Endothelial cell of umbilical vein (primary cell): ENCODE measurements around the gene SPDYE3.
"Not testable (repeated sequence)": the region's sequence is repeated elsewhere in the genome, so short reads cannot be mapped to it uniquely, and the experiment has no call there.

Source experiments
- CTCF ChIP-seq, 2 donors: IDR thresholded peaks; 1 replicate in 1 of 2; 2 replicates in 1 of 2; pipeline ENCODE4 v1.5.1; 2011; ENCODE audit warnings: low read length in 2 of 2, mild to moderate bottlenecking in 2 of 2, moderate library complexity in 2 of 2, control low read depth in 1 of 2, inconsistent platforms in 1 of 2, low read depth in 1 of 2; ENCODE audit not compliant: insufficient read depth in 1 of 2; ENCODE audit errors: extremely low read depth in 1 of 2
- EZH2 ChIP-seq: IDR thresholded peaks from 2 replicates; pipeline ENCODE4 v1.6.1; 2012; ENCODE audit warnings: borderline replicate concordance, low read depth, mild to moderate bottlenecking, moderate library complexity, low read length, inconsistent platforms; ENCODE audit not compliant: severe bottlenecking
- GATA2 ChIP-seq: IDR thresholded peaks from 2 replicates; pipeline ENCODE4 v1.7.0; 2011; ENCODE audit warnings: low read depth, mild to moderate bottlenecking, moderate library complexity, mixed read lengths, low read length; ENCODE audit not compliant: insufficient read length, insufficient read depth
- JUN ChIP-seq: IDR thresholded peaks from 2 replicates; pipeline ENCODE4 v1.6.1; 2011; ENCODE audit warnings: borderline replicate concordance, low read depth; ENCODE audit not compliant: insufficient read length, insufficient read depth
- MAX ChIP-seq: IDR thresholded peaks from 2 replicates; pipeline ENCODE4 v1.6.1; 2011; ENCODE audit not compliant: insufficient read depth, insufficient read length
- MYC ChIP-seq: IDR thresholded peaks from one replicate; pipeline ENCODE4 v1.6.1; 2011; ENCODE audit warnings: mild to moderate bottlenecking, low read depth, low read length
- POLR2A ChIP-seq: IDR thresholded peaks from 2 replicates; pipeline ENCODE4 v1.6.1; 2012; ENCODE audit warnings: low read depth, mild to moderate bottlenecking, control low read depth, low read length
- POLR2AphosphoS5 ChIP-seq: IDR thresholded peaks from 2 replicates; pipeline ENCODE4 v1.6.1; 2012; ENCODE audit warnings: low read depth, mild to moderate bottlenecking, control low read depth, low read length, moderate library complexity; ENCODE audit not compliant: insufficient read depth

GRCh38 chr7:100338083-100338696 lies 30.7 kb downstream of the SPDYE3 start:
- TF ChIP-seq CTCF (IDR thresholded peaks at IDR 0.05; ENCODE audit: extremely low read depth in 1 of 2, insufficient read depth in 1 of 2, low read depth in 1 of 2, low read length in 2 of 2); POLR2A; POLR2AphosphoS5; GATA2; EZH2; JUN; MAX; MYC: not testable (repeated sequence)
